Midbrain (tissue), 1 donor: ENCODE results near the gene CRTC1.

ENCODE experiments used
- DNase-seq: peaks from one replicate; lab custom pipeline; 2025; lab: John Stamatoyannopoulos, UW

Gene CRTC1

GRCh38 chr19:18699403-18700054, 16.0 kb downstream of the CRTC1 start:
- no peak for DNase-seq

- DNase-seq = peak; percentile 51
Measured at GRCh38 chr19:18700501-18701249, 17.2 kb downstream of the CRTC1 start.

GRCh38 chr19:18701250-18701608, 17.7 kb downstream of the CRTC1 start:
- DNase-seq = no peak

GRCh38 chr19:18704054-18704453, 20.6 kb downstream of the CRTC1 start:
- no peak for DNase-seq

GRCh38 chr19:18704971-18705370, 21.5 kb downstream of the CRTC1 start:
- no peak for DNase-seq

- DNase-seq = no peak
Measured at GRCh38 chr19:18708452-18709231, 25.2 kb downstream of the CRTC1 start.

GRCh38 chr19:18709546-18709945, 26.1 kb downstream of the CRTC1 start:
- no peak for DNase-seq

GRCh38 chr19:18710186-18710585, 26.7 kb downstream of the CRTC1 start:
- no peak for DNase-seq

GRCh38 chr19:18710996-18711751, 27.7 kb downstream of the CRTC1 start:
- no peak for DNase-seq

GRCh38 chr19:18711893-18712292, 28.4 kb downstream of the CRTC1 start:
- DNase-seq = no peak

GRCh38 chr19:18712981-18713380, 29.5 kb downstream of the CRTC1 start:
- no peak for DNase-seq

- no peak for DNase-seq
Measured at GRCh38 chr19:18713550-18714117, 30.2 kb downstream of the CRTC1 start.

- no peak for DNase-seq
Measured at GRCh38 chr19:18715416-18715815, 31.9 kb downstream of the CRTC1 start.

- no peak for DNase-seq
Measured at GRCh38 chr19:18716857-18717256, 33.4 kb downstream of the CRTC1 start.

- no peak for DNase-seq
Measured at GRCh38 chr19:18717601-18718000, 34.1 kb downstream of the CRTC1 start.

- DNase-seq = no peak
Measured at GRCh38 chr19:18718015-18718526, 34.6 kb downstream of the CRTC1 start.

GRCh38 chr19:18718846-18719458, 35.5 kb downstream of the CRTC1 start:
- no peak for DNase-seq

- DNase-seq = no peak
Measured at GRCh38 chr19:18719541-18719940, 36.1 kb downstream of the CRTC1 start.

GRCh38 chr19:18723871-18724377, 40.4 kb downstream of the CRTC1 start:
- no peak for DNase-seq

- DNase-seq = peak; percentile 49
Measured at GRCh38 chr19:18725841-18726770, 42.6 kb downstream of the CRTC1 start.
